HG03342 (cell line): Measurements from ENCODE around the gene GPHA2.

Source experiments
- ATAC-seq: cut with Tn5 transposase; IDR thresholded peaks from one replicate; pipeline ENCODE4 v1.9.1; 2021; ENCODE audit warnings: mild to moderate bottlenecking, moderate library complexity; ENCODE audit not compliant: unreplicated experiment

GPHA2 gene

DNA sequence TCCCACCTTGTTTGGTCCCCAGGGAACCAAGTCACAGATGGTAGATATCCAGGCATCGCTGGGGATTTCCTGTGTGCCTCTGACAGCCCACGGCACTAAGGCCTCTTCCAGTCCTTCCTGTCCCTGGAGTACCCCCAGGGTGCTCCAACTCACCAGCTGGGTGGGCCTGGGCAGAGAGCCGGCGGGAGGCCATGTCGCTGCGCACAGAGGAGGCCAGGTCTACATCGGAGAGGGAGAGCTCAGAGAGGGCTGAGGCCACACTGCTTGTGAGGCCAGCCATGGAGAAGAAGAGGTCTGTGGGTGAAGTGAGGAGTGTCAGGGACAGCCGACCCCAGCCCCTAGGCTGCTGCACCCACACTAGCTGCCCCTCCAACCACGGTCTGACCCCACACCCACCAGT is 24.0 kb downstream of the GPHA2 start:
- ATAC-seq: no peak

GRCh38 chr11:64911142-64911541 is 24.6 kb downstream of the GPHA2 start:
- no peak for ATAC-seq

DNA sequence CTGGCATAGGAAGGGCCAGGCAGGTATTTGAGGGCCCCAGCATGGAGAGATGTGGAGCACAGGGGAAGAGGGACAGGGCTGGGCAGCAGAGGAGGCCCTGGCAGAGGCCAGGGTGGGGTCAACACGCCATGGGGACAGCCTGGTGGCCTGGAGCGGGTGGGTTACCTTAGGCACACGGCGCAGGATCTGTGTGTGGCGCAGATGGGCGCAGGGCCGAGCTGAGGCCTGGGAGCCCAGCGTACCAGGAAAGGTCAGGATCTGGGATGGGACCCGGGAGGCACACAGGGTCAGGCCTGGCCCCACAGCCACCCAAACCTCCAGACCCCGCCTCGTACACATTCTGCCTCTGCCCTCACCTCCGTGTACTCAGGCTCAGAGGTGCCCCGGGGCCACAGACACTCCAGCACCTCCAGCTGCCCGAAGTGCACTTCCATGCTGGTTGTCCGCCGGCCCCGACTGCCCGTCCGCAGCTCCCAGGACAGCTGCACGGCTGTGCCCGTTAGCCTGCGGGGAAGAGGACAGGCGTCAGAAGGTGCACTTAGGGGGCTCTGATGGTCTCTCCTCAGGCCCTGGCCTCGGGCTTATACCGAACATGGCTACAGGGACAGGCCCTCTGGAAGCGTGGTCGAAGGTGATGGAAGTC is 25.1 kb downstream of the GPHA2 start:
- ATAC-seq: no peak

DNA sequence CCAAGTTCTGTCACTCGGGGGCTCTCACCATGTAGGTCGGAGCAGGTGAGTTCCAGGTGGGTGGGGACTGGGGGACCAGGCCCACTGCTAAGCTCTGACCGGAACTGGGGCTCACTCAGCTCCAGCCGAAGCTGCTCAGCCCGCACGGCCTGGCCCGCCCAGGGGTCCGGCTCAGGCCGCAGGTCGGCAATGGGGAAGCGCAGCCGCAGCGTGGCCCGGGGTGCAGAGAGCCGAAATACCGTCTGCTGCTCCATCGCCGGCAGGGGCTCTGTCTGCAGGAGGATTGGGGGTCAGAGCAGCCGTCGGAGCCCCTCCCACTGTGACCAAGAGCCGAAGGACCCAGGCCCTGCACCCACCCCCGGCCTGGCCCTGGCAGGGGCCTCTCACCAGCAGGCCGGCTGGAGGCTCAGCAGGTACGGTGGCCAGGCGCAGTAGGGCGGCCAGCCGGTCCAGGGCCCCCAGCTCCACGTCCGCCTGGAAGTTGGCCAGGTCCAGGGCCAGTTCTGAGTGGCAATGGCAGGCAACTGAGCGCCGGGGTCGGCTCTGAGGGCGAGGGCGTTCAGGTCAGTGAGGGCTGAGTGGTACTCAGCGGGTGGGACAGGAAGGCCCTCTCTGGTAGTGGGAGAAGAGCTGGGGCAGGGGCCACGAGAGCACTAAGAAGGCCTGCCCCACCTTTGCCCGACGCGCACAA is 25.9 kb downstream of the GPHA2 start:
- ATAC-seq: no peak

GRCh38 chr11:64908766-64909165 is 26.9 kb downstream of the GPHA2 start:
- no peak for ATAC-seq

- no peak for ATAC-seq
Observed at GRCh38 chr11:64906314-64906635, 29.4 kb downstream of the GPHA2 start.

- no peak for ATAC-seq
Observed at GRCh38 chr11:64905516-64906313, 30.0 kb downstream of the GPHA2 start.

GRCh38 chr11:64903291-64903833 is 32.3 kb downstream of the GPHA2 start:
- no peak for ATAC-seq

DNA sequence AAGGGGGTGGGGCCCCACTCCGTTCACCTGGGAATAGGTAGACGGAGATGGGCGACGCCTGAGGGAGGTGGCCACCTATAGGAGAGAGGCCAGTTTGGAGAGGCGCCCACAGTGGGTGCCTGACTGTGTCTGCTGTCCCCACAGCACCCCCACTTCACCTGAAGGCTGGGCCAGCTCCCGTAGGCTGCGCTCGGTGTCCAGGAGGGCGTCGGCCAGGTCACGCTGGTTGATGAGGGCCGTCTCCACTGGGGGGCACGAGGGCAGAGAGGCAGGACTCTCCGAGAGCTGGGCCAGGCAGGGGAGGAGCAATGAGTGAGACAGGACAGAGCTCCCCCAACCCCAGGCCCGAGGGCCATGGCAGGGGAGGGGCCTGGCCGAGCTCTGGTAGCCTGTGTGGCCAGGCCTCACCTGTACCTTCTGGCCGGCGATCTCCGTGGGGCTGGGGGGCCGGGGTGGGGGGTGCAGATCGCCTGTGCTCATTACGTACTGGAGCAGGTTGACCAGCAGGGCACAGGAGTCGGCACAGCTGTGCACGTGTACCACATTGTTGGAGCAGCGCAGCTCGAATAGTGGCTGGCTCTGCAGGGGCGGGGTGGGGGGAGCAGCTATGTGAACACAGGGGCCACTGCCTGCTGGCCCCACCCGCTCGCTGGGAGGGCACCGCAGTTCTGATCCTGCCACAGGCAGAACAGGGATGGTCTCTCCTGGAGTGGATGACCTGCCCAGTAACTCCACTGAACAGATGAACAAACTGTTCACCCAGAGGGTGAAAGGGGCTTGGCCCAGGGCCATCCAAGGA is 33.4 kb downstream of the GPHA2 start:
- ATAC-seq: no peak

GRCh38 chr11:64900774-64901173 is 34.9 kb downstream of the GPHA2 start:
- no peak for ATAC-seq

DNA sequence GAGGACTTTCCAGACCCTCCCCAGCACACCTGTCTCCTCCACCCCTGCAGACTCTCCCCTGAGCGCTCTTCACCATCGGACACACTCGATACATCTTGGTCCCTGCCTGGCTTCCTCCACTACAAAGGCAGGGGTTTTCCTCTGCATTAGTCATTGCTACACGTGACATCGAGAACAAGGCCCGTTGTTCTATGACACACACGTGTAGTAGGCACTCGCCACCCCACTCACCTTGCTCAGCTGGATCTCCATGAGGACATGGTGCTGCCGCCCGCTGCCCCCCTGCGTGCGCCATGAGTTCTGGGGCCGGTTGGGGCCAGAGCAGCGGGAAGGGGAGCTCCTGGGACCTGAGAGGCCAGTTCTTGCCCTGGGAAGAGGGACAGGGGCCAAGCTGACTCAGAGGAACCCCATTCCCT is 35.4 kb downstream of the GPHA2 start:
- no peak for ATAC-seq

DNA sequence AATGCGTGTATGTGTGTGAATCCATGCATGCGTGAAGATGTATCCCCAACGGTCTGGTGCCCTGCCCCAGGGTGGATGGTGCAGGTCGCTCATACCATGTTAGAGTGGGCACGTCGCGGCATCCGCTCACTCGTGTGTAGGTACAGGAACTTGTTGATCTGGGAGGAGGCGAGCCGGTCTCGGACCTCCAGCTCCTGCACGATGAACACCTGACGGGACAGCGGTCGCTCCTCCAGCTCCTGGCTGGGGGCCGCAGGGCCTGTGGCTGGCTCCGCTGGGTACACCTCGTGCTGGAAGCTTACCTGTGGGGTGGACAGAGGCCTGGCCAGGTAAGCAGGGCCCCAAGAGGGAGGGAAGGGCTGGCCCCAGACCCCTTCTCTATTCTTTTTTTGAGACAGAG is 37.2 kb downstream of the GPHA2 start:
- no peak for ATAC-seq

GRCh38 chr11:64898076-64898445 is 37.6 kb downstream of the GPHA2 start:
- ATAC-seq: no peak

DNA sequence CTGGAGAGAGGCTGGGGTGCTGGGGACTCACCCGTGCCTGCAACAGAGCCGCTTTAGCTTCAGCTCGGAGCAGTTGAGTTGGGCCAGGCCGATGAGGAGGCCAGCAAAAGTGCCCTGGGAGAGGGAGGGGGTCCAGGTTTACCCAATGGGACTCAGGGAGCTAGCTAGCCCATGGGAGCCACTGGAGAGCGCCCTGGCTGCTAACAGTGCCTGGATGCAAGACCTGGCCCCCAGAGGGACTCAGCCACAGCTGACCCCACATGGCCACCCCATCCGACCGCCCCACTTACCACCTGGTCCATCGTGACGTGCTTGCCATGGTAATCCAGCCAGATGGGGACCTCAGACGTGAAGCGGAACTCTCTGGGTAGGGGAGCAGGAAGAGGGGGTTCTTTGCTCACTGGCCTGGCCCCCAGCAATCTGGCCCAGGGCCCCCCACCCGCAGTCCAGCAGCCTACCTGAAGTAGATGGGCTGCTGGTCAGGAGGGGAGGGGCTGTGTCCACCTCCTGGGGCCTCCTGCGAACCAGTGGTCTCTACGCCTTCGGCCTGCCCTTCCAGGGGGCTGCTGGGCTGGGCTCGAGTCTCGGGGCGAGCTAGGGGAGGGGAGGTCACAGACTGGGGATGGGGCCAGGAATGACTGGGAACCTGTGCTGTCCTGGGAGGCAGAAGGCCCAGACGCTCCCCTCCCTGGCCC is 38.2 kb downstream of the GPHA2 start:
- ATAC-seq: no peak

- no peak for ATAC-seq
Observed at GRCh38 chr11:64896448-64897022, 39.2 kb downstream of the GPHA2 start.

- ATAC-seq: no peak
Observed at GRCh38 chr11:64894812-64895452, 40.8 kb downstream of the GPHA2 start.

DNA sequence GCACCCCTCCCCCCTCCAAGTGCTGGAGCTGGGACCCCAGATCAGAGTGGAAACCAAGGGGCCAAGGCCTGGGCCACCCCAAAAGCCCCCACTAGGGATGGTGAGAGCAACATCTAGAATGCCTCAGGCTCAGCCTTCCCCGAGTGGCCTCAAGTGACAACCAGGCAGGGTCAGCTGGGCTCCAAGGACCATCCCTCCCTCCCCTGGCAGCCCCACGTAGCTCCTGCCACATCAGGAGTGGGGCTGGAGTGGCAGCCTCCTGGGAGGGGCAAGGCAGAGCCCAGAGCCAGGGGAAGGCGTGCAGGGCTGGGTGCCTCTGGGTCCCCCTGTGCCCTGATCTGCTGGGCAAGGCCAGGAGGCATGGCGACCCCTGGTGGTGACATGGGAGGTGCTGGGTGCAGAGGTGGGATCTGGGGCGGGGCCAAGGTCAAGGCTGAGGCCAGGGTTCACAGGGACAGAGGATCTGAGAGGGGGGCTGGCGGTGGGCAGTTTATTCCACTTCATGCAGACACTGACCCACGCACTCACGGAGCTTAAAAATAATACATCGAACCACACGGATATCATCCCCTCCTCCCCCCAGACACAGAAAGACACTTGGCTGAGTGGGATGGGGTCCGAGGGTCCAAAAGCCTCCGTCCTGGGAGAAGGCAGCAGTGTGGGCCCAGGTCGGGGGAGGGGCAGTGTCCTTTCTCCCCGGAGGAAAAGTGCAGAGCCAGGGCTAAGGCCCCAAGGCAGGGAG is 41.5 kb downstream of the GPHA2 start:
- ATAC-seq: peak; percentile 57

DNA sequence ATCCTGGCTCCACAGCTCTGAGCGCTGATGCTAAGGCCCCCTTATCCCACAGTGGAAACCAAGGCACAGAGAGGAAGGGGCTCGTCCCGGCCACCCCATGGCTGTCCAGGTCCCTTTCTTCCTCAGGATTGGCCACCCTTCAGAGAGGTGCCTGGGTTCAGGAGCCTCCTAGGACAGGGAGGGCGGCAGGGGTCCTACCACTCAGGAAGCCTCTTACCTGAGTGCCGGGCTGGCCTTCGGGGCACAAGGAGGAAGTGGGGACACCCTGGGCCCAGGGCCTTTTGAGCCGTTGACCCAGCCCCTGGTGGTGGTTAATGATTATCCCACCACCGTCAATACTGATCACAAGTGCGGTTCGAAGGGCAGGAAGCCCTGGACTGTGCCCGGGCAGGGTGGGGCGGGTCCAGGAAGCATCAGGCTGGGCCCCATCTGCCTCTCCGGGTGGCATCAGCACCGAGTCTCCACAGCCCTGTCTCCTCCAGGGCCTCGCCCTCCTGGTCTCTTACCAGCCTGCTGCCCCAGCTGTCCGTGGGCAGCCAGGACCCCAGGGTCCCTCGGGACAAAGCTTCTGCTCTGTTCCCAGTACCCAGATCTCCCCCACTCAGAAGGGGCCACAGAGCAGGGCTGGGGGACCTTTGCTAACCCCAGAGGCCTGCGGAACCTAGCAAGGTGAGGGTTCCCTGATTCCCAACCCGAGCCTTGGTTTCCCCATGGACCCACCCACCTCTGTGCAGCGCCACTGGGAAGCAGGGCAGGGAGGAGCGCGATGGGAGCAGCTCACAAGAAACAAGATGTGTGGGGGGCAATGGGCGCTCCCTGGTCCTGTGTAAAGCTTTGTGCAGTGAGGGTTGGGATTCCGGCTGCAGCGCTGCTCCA is 42.3 kb downstream of the GPHA2 start:
- no peak for ATAC-seq
